K562 (cell line): ENCODE data around the gene DMWD. TPM values are rescaled to one million over a fixed set of nuclear protein-coding genes. Genes with fewer than 3 reads are reported as not detected.

Experiments used
- ATAC-seq: fragments of 200-7000 bp; cut with Tn5 transposase; 3 replicates; pipeline ENCODE4 v1.9.1; 2020; ENCODE audit warnings: moderate library complexity
- BruUV-seq: library from RNA; stranded (reverse); fragments of 400-500 nt; replicated peaks from 2 replicates; lab custom pipeline; 2021; lab: Mats Ljungman, UMichigan
- CTCF ChIA-PET: fragments of 300-600 bp; formaldehyde crosslinking; extraction: SDS; loops from one replicate; lab custom pipeline; 2021; ENCODE audit warnings: low intra/inter-chr PET ratio; lab: Yijun Ruan, JAX
- POLR2A ChIA-PET: fragments of 300-600, 350-650 bp; sonication (Branson Sonifier 250); formaldehyde crosslinking; extraction: SDS; loops from one replicate; lab custom pipeline; 2021; ENCODE audit warnings: antibody characterized with exemption, inconsistent platforms; lab: Yijun Ruan, JAX
- DNase-seq, 4 experiments: peaks; one replicate each; pipeline versions ENCODE4 v3.0.0 to v3.0.0-alpha.2; 2011 to 2018; ENCODE audit warnings: low spot score in 3 of 4, mixed read lengths in 3 of 4; ENCODE audit errors: extremely low read depth in 1 of 4
- FAIRE-seq: peaks from 2 replicates; lab custom pipeline; 2011; peaks lifted over from hg19 to GRCh38; lab: Jason Lieb, UNC
- H2AFZ ChIP-seq: 2 replicates; pipeline ENCODE4 v1.6.0; 2011; ENCODE audit warnings: low read depth, low read length, control low read depth, inconsistent platforms
- H3K27ac ChIP-seq: fragments of 200-600 bp; 3 replicates; pipeline ENCODE4 v1.8.0; 2011; ENCODE audit warnings: low read depth, mild to moderate bottlenecking, control low read depth, inconsistent platforms, low read length, moderate library complexity, mixed read lengths; ENCODE audit errors: extremely low read depth
- H3K27me3 ChIP-seq, 2 experiments: fragments of 300-600 bp in 1 of 2; 2 replicates in 1 of 2; 3 replicates in 1 of 2; pipeline versions ENCODE4 v1.6.0 to v1.8.0; 2011; ENCODE audit warnings: inconsistent platforms in 2 of 2, low read length in 2 of 2, mild to moderate bottlenecking in 1 of 2, mixed read lengths in 1 of 2, moderate library complexity in 1 of 2; ENCODE audit not compliant: control insufficient read depth in 2 of 2, insufficient read depth in 2 of 2
- H3K36me3 ChIP-seq: fragments of 300-600 bp; 3 replicates; pipeline ENCODE4 v1.8.0; 2011; ENCODE audit warnings: mild to moderate bottlenecking, low read length, inconsistent platforms; ENCODE audit not compliant: control insufficient read depth, insufficient read depth
- H3K4me1 ChIP-seq, 2 experiments: fragments of 200-600 bp in 1 of 2; replicated peaks in 1 of 2; 2 replicates in 1 of 2; 3 replicates in 1 of 2; pipeline versions ENCODE4 v1.5.1 to v1.8.0; 2011; ENCODE audit warnings: inconsistent platforms in 2 of 2, low read length in 2 of 2, mild to moderate bottlenecking in 1 of 2, mixed read lengths in 1 of 2, moderate library complexity in 1 of 2; ENCODE audit not compliant: control insufficient read depth in 2 of 2, insufficient read depth in 2 of 2
- H3K4me2 ChIP-seq: 2 replicates; pipeline ENCODE4 v1.6.1; 2011; ENCODE audit warnings: low read length, control low read depth, inconsistent platforms, mixed read lengths; ENCODE audit not compliant: insufficient read depth
- H3K4me3 ChIP-seq: fragments of 200-600 bp; sonication (generic), shearing (Covaris generic); 2 replicates; pipeline ENCODE4 v1.5.1; 2016; ENCODE audit warnings: control low read depth, inconsistent platforms
- H3K79me2 ChIP-seq: fragments of 200-600 bp; 3 replicates; pipeline ENCODE4 v1.8.0; 2011; ENCODE audit warnings: low read length, inconsistent platforms; ENCODE audit not compliant: control insufficient read depth, insufficient read depth
- H3K9ac ChIP-seq, 2 experiments: 2 replicates each; pipeline versions ENCODE4 v1.6.0 to v1.6.1; 2011; ENCODE audit warnings: low read depth in 2 of 2, low read length in 2 of 2, control low read depth in 1 of 2, inconsistent platforms in 1 of 2, mild to moderate bottlenecking in 1 of 2, mixed read lengths in 1 of 2; ENCODE audit not compliant: insufficient read depth in 1 of 2
- H3K9me1 ChIP-seq: one replicate; pipeline ENCODE4 v1.6.0; 2011; ENCODE audit warnings: inconsistent platforms, mild to moderate bottlenecking, low read length, moderate library complexity; ENCODE audit not compliant: control insufficient read depth, insufficient read depth
- H3K9me3 ChIP-seq: replicated peaks from 2 replicates; pipeline ENCODE4 v1.5.1; 2011; ENCODE audit warnings: low read depth, low read length, inconsistent platforms; ENCODE audit not compliant: control insufficient read depth, insufficient read depth
- H4K20me1 ChIP-seq: replicated peaks from 2 replicates; pipeline ENCODE4 v1.6.1; 2011; ENCODE audit warnings: low read length, inconsistent platforms, mixed read lengths; ENCODE audit not compliant: control insufficient read depth, insufficient read depth
- BHLHE40 ChIP-seq: IDR thresholded peaks from 2 replicates; pipeline ENCODE4 v1.6.1; 2011; ENCODE audit warnings: low read length, improper control_type of control experiment
- BRF1 ChIP-seq: IDR thresholded peaks from 3 replicates; pipeline ENCODE4 v1.6.1; 2011; ENCODE audit warnings: borderline replicate concordance, mild to moderate bottlenecking; ENCODE audit not compliant: insufficient read length; ENCODE audit errors: extremely low read depth
- HNRNPH1 ChIP-seq: fragments of 200-400 bp; formaldehyde crosslinking; optimal IDR thresholded peaks from 2 replicates; pipeline ENCODE3; 2017; ENCODE audit warnings: low read depth, mild to moderate bottlenecking, low read length, moderate library complexity
- KLF16 ChIP-seq: IDR thresholded peaks from 2 replicates; pipeline ENCODE4 v1.6.1; 2016; ENCODE audit warnings: antibody characterized with exemption
- ZNF449 ChIP-seq: fragments of 250-450 bp; sonication (Bioruptor Pico); IDR thresholded peaks from 2 replicates; pipeline ENCODE4 v1.8.0; 2022; ENCODE audit warnings: moderate library complexity, mild to moderate bottlenecking, inconsistent platforms
- ZNF77 ChIP-seq: fragments of 250-450 bp; sonication (Bioruptor Pico); IDR thresholded peaks from 2 replicates; pipeline ENCODE4 v1.5.0; 2020
- WGBS: fragments of 100-300 bp; shearing (Covaris generic); methylation state at CpG from one replicate; pipeline ENCODE4 v1.1.6; 2016; ENCODE audit warnings: low coverage, mixed read lengths; ENCODE audit not compliant: insufficient coverage; ENCODE audit errors: missing lambda C conversion rate; 5-methylcytosine and 5-hydroxymethylcytosine counted together
- in situ Hi-C: fragments of 300-500 bp; cut with MboI; formaldehyde crosslinking; loops from 4 replicates; pipeline ENCODE4 v1.15.0; 2018; ENCODE audit warnings: inconsistent platforms, mixed read lengths
- intact Hi-C: fragments of 100-400 bp; cut with micrococcal nuclease; formaldehyde crosslinking; loops from 2 replicates; pipeline ENCODE4 v1.14.2; 2022
- polyA plus RNA-seq, 8 experiments: library from polyadenylated mRNA; depleted of rRNA in 4 of 8; stranded (reverse) in 5 of 8; unstranded in 3 of 8; fragments of >200 nt; fragmentation: Nextera tagmentation in 2 of 8; fragmentation: Illumina TruSeq in 1 of 8; extraction: Ambion mirVana in 2 of 8; extraction: Trizol in 1 of 8; gene quantifications; 2 replicates each; pipeline versions ENCODE4 v1.2.1 to v1.2.3, GENCODE V29; 2011 to 2014; ENCODE audit warnings: inconsistent platforms in 1 of 8, missing spikeins in 1 of 8
- total RNA-seq, 7 experiments: library from RNA; depleted of rRNA in 6 of 7; stranded (reverse); fragments of >200 nt in 6 of 7; fragmentation: Illumina TruSeq in 2 of 7; extraction: Trizol in 2 of 7; gene quantifications; 2 replicates each; pipeline versions ENCODE4 v1.2.1 to v1.2.3, GENCODE V29; 2011 to 2021; ENCODE audit warnings: low replicate concordance in 1 of 7

DMWD gene
- total and polyA plus RNA-seq, 9 of the 15 experiments (the other 6 are each of a cell fraction or from before 2014, with no cell fraction given): 4.7 to 54.6 (median 19.0) TPM

DNA sequence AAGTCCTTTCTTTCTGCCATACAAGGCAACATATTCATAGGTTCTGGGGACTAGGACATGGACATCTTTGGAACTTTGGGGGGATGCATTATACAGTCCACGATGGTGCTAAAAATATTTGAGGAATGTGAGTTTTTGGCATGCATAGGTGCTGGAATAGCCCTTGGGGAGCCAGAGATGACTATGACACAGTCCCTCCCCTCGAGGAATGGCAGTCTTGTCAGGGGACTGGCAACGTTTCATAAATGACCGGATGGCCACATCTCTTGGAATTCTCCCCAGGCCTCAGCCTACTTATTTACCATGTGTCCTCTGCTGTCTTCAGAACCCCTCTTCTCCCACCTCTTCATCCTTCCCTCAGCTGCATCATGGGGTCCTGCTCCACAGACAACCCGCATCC, 45.8 kb downstream of the DMWD start:
- Histone ChIP-seq H3K4me2 (no peak overlapping the region), H2AFZ (no peak overlapping the region), H3K79me2 (no peaks in the 10 kb centered on the region), H3K4me1 (peaks cover 0 to 3% of the 10 kb centered on the region in 2 experiments; a peak in 3 of 5 replicates), H3K4me3 (no peak overlapping the region), H3K9ac (peak overlapping the region in 1 of 2 experiments; percentile 29; a peak in 1 of 4 replicates), H3K9me1 (no peaks in the 10 kb centered on the region), H3K27ac (no peak overlapping the region), H3K27me3 (no peaks in the 10 kb centered on the region), H4K20me1 (no peaks in the 10 kb centered on the region), H3K36me3 (no peaks in the 10 kb centered on the region), H3K9me3 (no peaks in the 10 kb centered on the region)
- in situ Hi-C loops: no loop called here
- ATAC-seq (no peak), FAIRE-seq (no peak), DNase-seq (no peak)
- intact Hi-C loops: no loop called here
- no TSS peak for BruUV-seq
- TF ChIP-seq KLF16: no peak
- TF ChIP-seq ZNF77 (CRISPR knock-in tag): no peak
- no peak for TF ChIP-seq BRF1
- TF ChIP-seq HNRNPH1: no peak
- TF ChIP-seq ZNF449: no peak
- no peak for TF ChIP-seq BHLHE40
- POLR2A ChIA-PET: no interaction called here
- WGBS: 61% methylated on average over 5 of the region's 5 CpGs
- CTCF ChIA-PET: no interaction called here
